ENCODE results near the gene TAB3.

TAB3 gene

GRCh38 chrX:30793767-30794103 is 95.3 kb downstream of the TAB3 start:
- 98% methylated on average over 1 of the region's 1 CpG for WGBS
- Histone ChIP-seq H3K27me3 (ENCODE audit: insufficient read depth, low read length) (no peaks in the 10 kb centered on the region; the same call in 1 of the 2 replicates), H3K36me3 (ENCODE audit: insufficient read depth, low read length) (no peaks in the 10 kb centered on the region), H3K9ac (ENCODE audit: low read depth, low read length) (no peak overlapping the region), H3K4me1 (ENCODE audit: insufficient read depth, low read length) (no peaks in the 10 kb centered on the region), H3K9me3 (ENCODE audit: insufficient read depth, low read depth, low read length) (no peaks in the 10 kb centered on the region), H3K4me3 (ENCODE audit: low read length) (no peak overlapping the region), H3K27ac (ENCODE audit: low read depth, low read length) (no peak overlapping the region)

GRCh38 chrX:30793075-30793766 is 95.8 kb downstream of the TAB3 start:
- no peaks in the 10 kb centered on the region; the same call in 1 of the 2 replicates for H3K27me3 ChIP-seq (ENCODE audit: insufficient read depth, low read length)
- no peaks in the 10 kb centered on the region for H3K4me1 ChIP-seq (ENCODE audit: insufficient read depth, low read length)
- no peaks in the 10 kb centered on the region for H3K36me3 ChIP-seq (ENCODE audit: insufficient read depth, low read length)
- no peak overlapping the region for H3K27ac ChIP-seq (ENCODE audit: low read depth, low read length)
- no peak overlapping the region for H3K9ac ChIP-seq (ENCODE audit: low read depth, low read length)
- H3K4me3 ChIP-seq (ENCODE audit: low read length): no peak overlapping the region
- WGBS: 95% methylated on average over 3 of the region's 3 CpGs
- H3K9me3 ChIP-seq (ENCODE audit: insufficient read depth, low read depth, low read length): no peaks in the 10 kb centered on the region

- Histone ChIP-seq H3K36me3 (ENCODE audit: insufficient read depth, low read length) (no peaks in the 10 kb centered on the region), H3K27ac (ENCODE audit: low read depth, low read length) (no peak overlapping the region), H3K4me1 (ENCODE audit: insufficient read depth, low read length) (no peaks in the 10 kb centered on the region), H3K9ac (ENCODE audit: low read depth, low read length) (no peak overlapping the region), H3K27me3 (ENCODE audit: insufficient read depth, low read length) (no peaks in the 10 kb centered on the region; the same call in 1 of the 2 replicates), H3K4me3 (ENCODE audit: low read length) (no peak overlapping the region), H3K9me3 (ENCODE audit: insufficient read depth, low read depth, low read length) (no peaks in the 10 kb centered on the region)
- WGBS: 84% methylated on average over 8 of the region's 8 CpGs
Observed at GRCh38 chrX:30791296-30792278, 97.5 kb downstream of the TAB3 start.

GRCh38 chrX:30787012-30787411 is 102.0 kb downstream of the TAB3 start:
- Histone ChIP-seq H3K36me3 (ENCODE audit: insufficient read depth, low read length) (no peaks in the 10 kb centered on the region), H3K27ac (ENCODE audit: low read depth, low read length) (no peak overlapping the region), H3K27me3 (ENCODE audit: insufficient read depth, low read length) (no peaks in the 10 kb centered on the region; the same call in 1 of the 2 replicates), H3K9ac (ENCODE audit: low read depth, low read length) (no peak overlapping the region), H3K4me1 (ENCODE audit: insufficient read depth, low read length) (no peaks in the 10 kb centered on the region), H3K9me3 (ENCODE audit: insufficient read depth, low read depth, low read length) (no peaks in the 10 kb centered on the region), H3K4me3 (ENCODE audit: low read length) (no peak overlapping the region)
- WGBS: 94% methylated on average over 9 of the region's 9 CpGs

GRCh38 chrX:30786374-30786773 is 102.7 kb downstream of the TAB3 start:
- Histone ChIP-seq H3K9me3 (ENCODE audit: insufficient read depth, low read depth, low read length) (no peaks in the 10 kb centered on the region), H3K36me3 (ENCODE audit: insufficient read depth, low read length) (no peaks in the 10 kb centered on the region), H3K9ac (ENCODE audit: low read depth, low read length) (no peak overlapping the region), H3K4me3 (ENCODE audit: low read length) (no peak overlapping the region), H3K27me3 (ENCODE audit: insufficient read depth, low read length) (no peaks in the 10 kb centered on the region; the same call in 1 of the 2 replicates), H3K27ac (ENCODE audit: low read depth, low read length) (no peak overlapping the region), H3K4me1 (ENCODE audit: insufficient read depth, low read length) (no peaks in the 10 kb centered on the region)

GRCh38 chrX:30781711-30782444 is 107.2 kb downstream of the TAB3 start:
- H3K9me3 ChIP-seq (ENCODE audit: insufficient read depth, low read depth, low read length): no peaks in the 10 kb centered on the region
- no peaks in the 10 kb centered on the region for H3K27me3 ChIP-seq (ENCODE audit: insufficient read depth, low read length)
- H3K4me1 ChIP-seq (ENCODE audit: insufficient read depth, low read length): no peaks in the 10 kb centered on the region; the same call in 1 of the 2 replicates
- H3K36me3 ChIP-seq (ENCODE audit: insufficient read depth, low read length): no peaks in the 10 kb centered on the region
- no peak overlapping the region for H3K4me3 ChIP-seq (ENCODE audit: low read length)
- H3K9ac ChIP-seq (ENCODE audit: low read depth, low read length): no peak overlapping the region
- WGBS: 100% methylated on average over 1 of the region's 1 CpG
- no peak overlapping the region for H3K27ac ChIP-seq (ENCODE audit: low read depth, low read length)

- no peaks in the 10 kb centered on the region for H3K27me3 ChIP-seq (ENCODE audit: insufficient read depth, low read length)
- WGBS: 96% methylated on average over 19 of the region's 19 CpGs
- no peaks in the 10 kb centered on the region for H3K9me3 ChIP-seq (ENCODE audit: insufficient read depth, low read depth, low read length)
Observed at GRCh38 chrX:30779453-30780030, 109.5 kb downstream of the TAB3 start.

GRCh38 chrX:30777575-30777974 is 111.5 kb downstream of the TAB3 start:
- Histone ChIP-seq H3K4me1 (ENCODE audit: insufficient read depth, low read length) (no peaks in the 10 kb centered on the region; the same call in 1 of the 2 replicates), H3K9me3 (ENCODE audit: insufficient read depth, low read depth, low read length) (no peaks in the 10 kb centered on the region), H3K27ac (ENCODE audit: low read depth, low read length) (no peak overlapping the region), H3K4me3 (ENCODE audit: low read length) (no peak overlapping the region), H3K36me3 (ENCODE audit: insufficient read depth, low read length) (no peaks in the 10 kb centered on the region), H3K9ac (ENCODE audit: low read depth, low read length) (no peak overlapping the region), H3K27me3 (ENCODE audit: insufficient read depth, low read length) (no peaks in the 10 kb centered on the region)

More at GRCh38 chrX:30779453-30780030, 109.5 kb downstream of the TAB3 start:
- H3K4me3 ChIP-seq (ENCODE audit: low read length): no peak overlapping the region
- H3K36me3 ChIP-seq (ENCODE audit: insufficient read depth, low read length): no peaks in the 10 kb centered on the region
- H3K4me1 ChIP-seq (ENCODE audit: insufficient read depth, low read length): no peaks in the 10 kb centered on the region; the same call in 1 of the 2 replicates
- no peak overlapping the region for H3K9ac ChIP-seq (ENCODE audit: low read depth, low read length)
- no peak overlapping the region for H3K27ac ChIP-seq (ENCODE audit: low read depth, low read length)

Data from HUES64 (cell line).